B cell (primary cell): ENCODE data around the gene GPR146. TPM values are rescaled to one million over a fixed set of nuclear protein-coding genes. Genes with fewer than 3 reads are reported as not detected.

Experiments
- ATAC-seq: fragments of 200-7000 bp; cut with Tn5 transposase; one replicate; pipeline ENCODE4 v1.10.0; 2021; ENCODE audit warnings: low read depth, mild to moderate bottlenecking, moderate number of reproducible peaks, moderate library complexity
- CTCF ChIA-PET: fragments of 350-600 bp; sonication (Branson Sonifier 250); formaldehyde crosslinking; loops from one replicate; lab custom pipeline; 2021; ENCODE audit warnings: antibody characterized with exemption, inconsistent platforms; lab: Charles Lee
- POLR2A ChIA-PET: fragments of 350-600 bp; sonication (Branson Sonifier 250); formaldehyde crosslinking; loops from one replicate; lab custom pipeline; 2021; ENCODE audit warnings: antibody characterized with exemption; lab: Charles Lee
- DNase-seq: peaks from one replicate; pipeline ENCODE4 v3.0.0; 2013
- H2AFZ ChIP-seq: 2 replicates; pipeline ENCODE4 v1.6.1; 2012; ENCODE audit warnings: mild to moderate bottlenecking, low read depth, low read length; ENCODE audit not compliant: insufficient read depth, poor library complexity, severe bottlenecking
- H3K27ac ChIP-seq, 2 donors: 1 replicate in 1 of 2; 2 replicates in 1 of 2; pipeline ENCODE4 v1.5.1; 2012 to 2013; ENCODE audit warnings: low read length in 2 of 2, mild to moderate bottlenecking in 2 of 2, moderate library complexity in 1 of 2
- H3K27me3 ChIP-seq, 4 experiments: fragments of 200-600 bp in 1 of 4; sonication (generic) in 1 of 4; replicated peaks in 1 of 4; 1 replicate in 2 of 4; 2 replicates in 2 of 4; pipeline versions ENCODE4 v1.6.1 to v1.7.0; 2013 to 2016; ENCODE audit warnings: low read length in 3 of 4, mild to moderate bottlenecking in 2 of 4, mixed read lengths in 1 of 4, moderate library complexity in 1 of 4; ENCODE audit not compliant: insufficient read depth in 4 of 4, control insufficient read depth in 3 of 4; ENCODE audit errors: control extremely low read depth in 1 of 4
- H3K36me3 ChIP-seq, 2 experiments: replicated peaks in 1 of 2; 1 replicate in 1 of 2; 2 replicates in 1 of 2; pipeline versions ENCODE4 v1.6.1 to v1.7.1; 2013; ENCODE audit warnings: low read length in 1 of 2; ENCODE audit not compliant: insufficient read depth in 2 of 2, control insufficient read depth in 1 of 2; ENCODE audit errors: control extremely low read depth in 1 of 2, extremely low read depth in 1 of 2
- H3K4me1 ChIP-seq, 2 donors: fragments of 200-600 bp in 1 of 2; sonication (generic) in 1 of 2; 1 replicate in 1 of 2; 2 replicates in 1 of 2; pipeline versions ENCODE4 v1.5.1 to v1.6.1; 2013 to 2017; ENCODE audit warnings: low read length in 2 of 2; ENCODE audit not compliant: control insufficient read depth in 2 of 2, insufficient read depth in 2 of 2
- H3K4me2 ChIP-seq: replicated peaks from 2 replicates; pipeline ENCODE3; 2012; ENCODE audit warnings: mild to moderate bottlenecking, low read depth, low read length; ENCODE audit not compliant: poor library complexity, severe bottlenecking
- H3K4me3 ChIP-seq, 5 experiments: fragments of 200-600 bp in 1 of 5; sonication (generic) in 1 of 5; 1 replicate in 3 of 5; 2 replicates in 2 of 5; pipeline versions ENCODE4 v1.5.1 to v1.7.0; 2011 to 2016; ENCODE audit warnings: low read length in 4 of 5, mild to moderate bottlenecking in 4 of 5, low read depth in 2 of 5, control low read depth in 1 of 5, moderate library complexity in 1 of 5; ENCODE audit not compliant: insufficient read depth in 1 of 5; ENCODE audit errors: control extremely low read depth in 1 of 5, extremely low read depth in 1 of 5
- H3K79me2 ChIP-seq: fragments of 200-600 bp; sonication (generic); one replicate; pipeline ENCODE4 v1.6.0; 2016; ENCODE audit warnings: low read length; ENCODE audit not compliant: control insufficient read depth, insufficient read depth
- H3K9ac ChIP-seq: fragments of 200-600 bp; sonication (generic); 2 replicates; pipeline ENCODE4 v1.6.1; 2017; ENCODE audit warnings: mild to moderate bottlenecking, low read length, moderate library complexity
- H3K9me3 ChIP-seq, 3 donors: one replicate each; pipeline versions ENCODE4 v1.6.1 to v1.7.1; 2013; ENCODE audit warnings: low read length in 2 of 3; ENCODE audit not compliant: control insufficient read depth in 2 of 3, insufficient read depth in 1 of 3; ENCODE audit errors: control extremely low read depth in 1 of 3
- H4K20me1 ChIP-seq: 2 replicates; pipeline ENCODE4 v1.6.0; 2012; ENCODE audit warnings: mild to moderate bottlenecking, low read length; ENCODE audit not compliant: insufficient read depth, control insufficient read depth, poor library complexity, severe bottlenecking
- H3K27ac Mint-ChIP-seq: one replicate; pipeline ENCODE4 v1.8.0; 2021; ENCODE audit warnings: mixed read lengths
- H3K27me3 Mint-ChIP-seq: one replicate; pipeline ENCODE4 v1.8.0; 2021; ENCODE audit warnings: mixed read lengths
- H3K4me1 Mint-ChIP-seq: one replicate; pipeline ENCODE4 v1.8.0; 2021; ENCODE audit warnings: mixed read lengths
- H3K4me3 Mint-ChIP-seq: one replicate; pipeline ENCODE4 v1.8.0; 2021; ENCODE audit warnings: mixed read lengths
- H3K9me3 Mint-ChIP-seq: one replicate; pipeline ENCODE4 v1.8.0; 2022; ENCODE audit warnings: mixed read lengths; ENCODE audit not compliant: insufficient read depth
- EZH2 ChIP-seq: IDR thresholded peaks from 2 replicates; pipeline ENCODE4 v1.6.1; 2012; ENCODE audit warnings: borderline replicate concordance, low read depth, mild to moderate bottlenecking, moderate library complexity, low read length; ENCODE audit not compliant: insufficient read depth, poor library complexity, severe bottlenecking
- WGBS: methylation state at CpG from one replicate; pipeline ENCODE4 v1.1.5; 2013; ENCODE audit warnings: missing lambda C conversion rate; ENCODE audit not compliant: insufficient coverage; 5-methylcytosine and 5-hydroxymethylcytosine counted together
- intact Hi-C: fragments of 100-400 bp; cut with micrococcal nuclease; formaldehyde crosslinking; loops from one replicate; pipeline ENCODE4 v1.10.0; 2022
- polyA plus RNA-seq: library from polyadenylated mRNA; depleted of rRNA; stranded (reverse); fragments of >200 nt; gene quantifications from 2 replicates; pipeline ENCODE4 v1.2.3, GENCODE V29; 2012
- total RNA-seq, 2 donors: library from RNA; stranded (reverse); fragments of 120-200 nt in 1 of 2; gene quantifications; 1 replicate in 1 of 2; 2 replicates in 1 of 2; pipeline versions ENCODE4 v1.2.3 to v1.2.4, GENCODE V29; 2013 to 2022
- TF ChIP-seq, protein P1 (sequence below): fragments of 200-600 bp; IDR thresholded peaks from one replicate; pipeline ENCODE4 v1.8.0; 2022; ENCODE audit warnings: antibody characterized with exemption, mild to moderate bottlenecking

The GPR146 gene
- total and polyA plus RNA-seq, 2 donors (not counting 1 experiment from before 2014, with no cell fraction given): 4.2 to 45.4 TPM

DNA sequence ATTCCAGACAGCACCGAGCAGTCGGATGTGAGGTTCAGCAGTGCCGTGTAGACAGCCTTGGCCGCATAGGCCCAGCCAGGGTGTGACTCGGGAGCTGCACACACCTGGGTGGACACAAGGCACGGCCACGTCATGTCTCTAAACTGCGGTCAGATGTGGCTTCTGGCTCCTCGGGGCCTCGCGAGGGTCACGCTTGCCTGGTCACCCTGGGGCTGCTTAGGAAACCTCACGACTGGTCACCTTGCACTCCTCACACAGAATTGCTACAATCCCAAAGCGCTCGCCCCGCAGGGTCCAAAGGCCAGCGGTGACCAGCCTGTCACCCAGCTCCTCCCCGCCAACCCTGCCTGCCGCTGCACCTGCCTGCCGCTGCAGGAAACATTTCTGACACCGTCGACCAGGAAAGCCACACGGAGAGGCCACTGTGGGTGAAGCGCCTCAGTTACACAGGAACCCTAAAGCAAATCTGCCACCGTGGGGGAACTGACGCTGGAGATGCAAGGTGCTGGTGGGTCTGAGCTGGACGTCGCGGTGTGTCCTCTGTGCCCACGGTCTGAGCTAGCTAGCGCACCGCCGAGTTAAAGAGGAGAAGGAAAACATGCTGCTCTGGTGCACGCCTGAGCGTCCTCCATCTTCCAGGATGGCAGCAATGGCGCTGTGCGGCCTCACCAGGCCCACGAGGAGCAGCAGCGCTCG lies 48.6 kb downstream of the GPR146 start:
- H3K4me3 Mint-ChIP-seq: no peak overlapping the region
- H3K27ac Mint-ChIP-seq: no peak overlapping the region

DNA sequence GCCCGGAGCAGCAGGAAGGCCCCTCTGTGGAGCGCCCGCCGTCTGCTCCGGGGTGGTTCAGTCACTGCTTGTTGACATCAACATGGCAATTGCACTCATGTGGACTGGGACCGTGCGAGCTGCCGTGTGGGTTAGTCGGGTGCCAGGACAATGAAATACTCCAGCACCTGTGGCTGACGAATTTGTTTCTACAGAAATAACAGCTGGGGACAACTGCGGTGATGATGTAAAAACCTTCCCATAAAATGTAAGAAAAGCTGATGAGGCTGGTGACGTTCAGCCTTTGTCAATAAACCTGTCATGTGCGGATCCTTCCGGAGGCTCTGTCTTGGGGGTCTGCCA lies 49.1 kb downstream of the GPR146 start:
- peaks cover 0 to 6% (median 0%) of the 10 kb centered on the region in 3 donors for H3K9me3 ChIP-seq
- intact Hi-C loops: no loop called here
- DNase-seq (no peak), ATAC-seq (no peak)
- no peaks in the 10 kb centered on the region for H3K4me1 ChIP-seq
- no peaks in the 10 kb centered on the region for H4K20me1 ChIP-seq
- H3K79me2 ChIP-seq: peaks cover 4% of the 10 kb centered on the region
- Mint-ChIP-seq H3K27ac (no peak overlapping the region), H3K4me1 (peaks cover 5% of the 10 kb centered on the region), H3K27me3 (no peaks in the 10 kb centered on the region), H3K4me3 (no peak overlapping the region), H3K9me3 (no peaks in the 10 kb centered on the region)
- no peak overlapping the region for H3K9ac ChIP-seq
- no peak overlapping the region for H2AFZ ChIP-seq
- 99% methylated on average over 9 of the region's 14 CpGs for WGBS
- CTCF ChIA-PET: interaction anchor here (1.0 to 2.0 kb wide), 2 partner anchors 83 to 100 kb away, joined by 4 to 9 read pairs; no protein-coding TSS in a partner anchor
- H3K27me3 ChIP-seq: no peaks in the 10 kb centered on the region
- H3K27ac ChIP-seq: no peak overlapping the region
- H3K4me2 ChIP-seq: no peak overlapping the region
- no peak overlapping the region for H3K4me3 ChIP-seq
- TF ChIP-seq, protein P1, sequence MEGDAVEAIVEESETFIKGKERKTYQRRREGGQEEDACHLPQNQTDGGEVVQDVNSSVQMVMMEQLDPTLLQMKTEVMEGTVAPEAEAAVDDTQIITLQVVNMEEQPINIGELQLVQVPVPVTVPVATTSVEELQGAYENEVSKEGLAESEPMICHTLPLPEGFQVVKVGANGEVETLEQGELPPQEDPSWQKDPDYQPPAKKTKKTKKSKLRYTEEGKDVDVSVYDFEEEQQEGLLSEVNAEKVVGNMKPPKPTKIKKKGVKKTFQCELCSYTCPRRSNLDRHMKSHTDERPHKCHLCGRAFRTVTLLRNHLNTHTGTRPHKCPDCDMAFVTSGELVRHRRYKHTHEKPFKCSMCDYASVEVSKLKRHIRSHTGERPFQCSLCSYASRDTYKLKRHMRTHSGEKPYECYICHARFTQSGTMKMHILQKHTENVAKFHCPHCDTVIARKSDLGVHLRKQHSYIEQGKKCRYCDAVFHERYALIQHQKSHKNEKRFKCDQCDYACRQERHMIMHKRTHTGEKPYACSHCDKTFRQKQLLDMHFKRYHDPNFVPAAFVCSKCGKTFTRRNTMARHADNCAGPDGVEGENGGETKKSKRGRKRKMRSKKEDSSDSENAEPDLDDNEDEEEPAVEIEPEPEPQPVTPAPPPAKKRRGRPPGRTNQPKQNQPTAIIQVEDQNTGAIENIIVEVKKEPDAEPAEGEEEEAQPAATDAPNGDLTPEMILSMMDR: no peak
- TF ChIP-seq EZH2: no peak
- POLR2A ChIA-PET: no interaction called here
- H3K36me3 ChIP-seq: no peaks in the 10 kb centered on the region

More for the DNA sequence above, 48.6 kb downstream of the GPR146 start:
- Histone ChIP-seq H3K27ac (no peak overlapping the region), H3K27me3 (no peaks in the 10 kb centered on the region), H2AFZ (no peak overlapping the region), H3K9me3 (peaks cover 0 to 1% (median 0%) of the 10 kb centered on the region in 3 donors), H3K9ac (no peak overlapping the region), H3K4me2 (no peak overlapping the region), H3K36me3 (no peaks in the 10 kb centered on the region), H3K79me2 (peaks cover 4% of the 10 kb centered on the region), H3K4me3 (no peak overlapping the region), H3K4me1 (peaks cover 0 to 3% of the 10 kb centered on the region in 2 donors), H4K20me1 (no peaks in the 10 kb centered on the region)
- no peak for ATAC-seq
- POLR2A ChIA-PET: no interaction called here
- intact Hi-C loops: no loop called here
- no peak for DNase-seq
- Mint-ChIP-seq H3K4me1 (peaks cover 6% of the 10 kb centered on the region), H3K27me3 (no peaks in the 10 kb centered on the region), H3K9me3 (no peaks in the 10 kb centered on the region)
- 92% methylated on average over 40 of the region's 40 CpGs for WGBS
- TF ChIP-seq EZH2: no peak
- TF ChIP-seq, protein P1: no peak
- CTCF ChIA-PET: interaction anchor here (1.0 to 2.0 kb wide), 2 partner anchors 83 to 100 kb away, joined by 4 to 9 read pairs; no protein-coding TSS in a partner anchor
